Measurements from ENCODE around the gene ASTN2. TPM values are rescaled to one million over a fixed set of nuclear protein-coding genes. Genes with fewer than 3 reads are reported as not detected.

Gene ASTN2
- total RNA-seq, 1 experiment from 2014 or later: 4.8 TPM

DNA sequence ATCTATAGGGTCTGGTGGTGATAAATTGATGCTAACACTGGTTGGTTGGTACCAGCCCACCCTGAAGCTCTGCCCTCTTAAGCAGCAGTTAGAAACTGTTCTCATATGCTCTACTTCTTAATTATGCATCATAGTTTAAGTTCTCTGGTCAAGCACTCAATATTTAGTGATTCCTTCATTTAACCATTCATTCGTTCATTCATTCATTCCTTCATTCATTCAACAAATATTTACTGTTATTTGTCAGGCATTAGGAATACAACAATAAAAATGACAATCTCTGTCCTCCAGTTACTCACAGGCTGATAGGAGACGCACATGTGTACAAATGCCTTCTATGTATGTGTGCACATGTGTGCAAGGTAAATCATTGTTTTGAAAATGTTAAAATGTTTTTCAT is 673.1 kb downstream of the ASTN2 start:
- Histone ChIP-seq H3K36me3 (ENCODE audit: control insufficient read depth in 1 of 2, insufficient read depth in 2 of 2, low read length in 2 of 2) (no peaks in the 10 kb centered on the region), H3K4me2 (ENCODE audit: low read length) (no peak overlapping the region), H3K4me1 (ENCODE audit: control insufficient read depth in 1 of 2, insufficient read depth in 2 of 2, low read length in 2 of 2) (no peaks in the 10 kb centered on the region), H2AFZ (ENCODE audit: low read depth, low read length, poor library complexity, severe bottlenecking) (no peak overlapping the region), H3K9ac (ENCODE audit: low read length) (no peak overlapping the region), H3K79me2 (ENCODE audit: insufficient read depth, low read length) (no peaks in the 10 kb centered on the region), H3K27ac (ENCODE audit: low read depth, low read length) (no peak overlapping the region), H3K9me2 (ENCODE audit: insufficient read depth) (no peaks in the 10 kb centered on the region), H3K4me3 (replicated peaks in 1 of 2; ENCODE audit: low read depth in 1 of 2, low read length in 2 of 2) (no peak overlapping the region), H3K27me3 (ENCODE audit: insufficient read depth, low read length) (peaks cover 12% of the 10 kb centered on the region), H3K9me3 (ENCODE audit: control insufficient read depth in 1 of 2, insufficient read depth in 1 of 2, low read depth in 1 of 2, low read length in 2 of 2) (no peaks in the 10 kb centered on the region), H4K20me1 (ENCODE audit: insufficient read depth) (no peaks in the 10 kb centered on the region)
- CTCF ChIA-PET: no interaction called here
- no TSS peak for BruUV-seq (replicated peaks)
- POLR2A ChIA-PET: no interaction called here
- RAD21 ChIA-PET (ENCODE audit: low non-redundant PET in 1 of 2, low total read pairs in 2 of 2, uncharacterized antibody in 2 of 2, unreplicated experiment in 2 of 2): no interaction called here
- DNase-seq (ENCODE audit: low read depth, low spot score): no peak
- TF ChIP-seq SIN3A (IDR thresholded peaks at IDR 0.05; ENCODE audit: low read depth): no peak
- no peak for TF ChIP-seq ZFX (IDR thresholded peaks at IDR 0.05)
- TF ChIP-seq RAD21 (IDR thresholded peaks at IDR 0.05; ENCODE audit: low read depth): no peak
- TF ChIP-seq SRF (IDR thresholded peaks at IDR 0.05; ENCODE audit: low read depth): no peak
- TF ChIP-seq, protein P1, sequence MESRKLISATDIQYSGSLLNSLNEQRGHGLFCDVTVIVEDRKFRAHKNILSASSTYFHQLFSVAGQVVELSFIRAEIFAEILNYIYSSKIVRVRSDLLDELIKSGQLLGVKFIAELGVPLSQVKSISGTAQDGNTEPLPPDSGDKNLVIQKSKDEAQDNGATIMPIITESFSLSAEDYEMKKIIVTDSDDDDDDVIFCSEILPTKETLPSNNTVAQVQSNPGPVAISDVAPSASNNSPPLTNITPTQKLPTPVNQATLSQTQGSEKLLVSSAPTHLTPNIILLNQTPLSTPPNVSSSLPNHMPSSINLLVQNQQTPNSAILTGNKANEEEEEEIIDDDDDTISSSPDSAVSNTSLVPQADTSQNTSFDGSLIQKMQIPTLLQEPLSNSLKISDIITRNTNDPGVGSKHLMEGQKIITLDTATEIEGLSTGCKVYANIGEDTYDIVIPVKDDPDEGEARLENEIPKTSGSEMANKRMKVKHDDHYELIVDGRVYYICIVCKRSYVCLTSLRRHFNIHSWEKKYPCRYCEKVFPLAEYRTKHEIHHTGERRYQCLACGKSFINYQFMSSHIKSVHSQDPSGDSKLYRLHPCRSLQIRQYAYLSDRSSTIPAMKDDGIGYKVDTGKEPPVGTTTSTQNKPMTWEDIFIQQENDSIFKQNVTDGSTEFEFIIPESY (IDR thresholded peaks at IDR 0.05; ENCODE audit: extremely low read depth, insufficient replicate concordance, low read length): no peak
- TF ChIP-seq SP1 (IDR thresholded peaks at IDR 0.05; ENCODE audit: low read depth): no peak
- no peak for TF ChIP-seq EGR1 (IDR thresholded peaks at IDR 0.05; ENCODE audit: low read depth)
- TF ChIP-seq, protein P2, sequence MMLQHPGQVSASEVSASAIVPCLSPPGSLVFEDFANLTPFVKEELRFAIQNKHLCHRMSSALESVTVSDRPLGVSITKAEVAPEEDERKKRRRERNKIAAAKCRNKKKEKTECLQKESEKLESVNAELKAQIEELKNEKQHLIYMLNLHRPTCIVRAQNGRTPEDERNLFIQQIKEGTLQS (IDR thresholded peaks at IDR 0.05): no peak
- TF ChIP-seq JUND (IDR thresholded peaks at IDR 0.05): no peak
- TF ChIP-seq CBX3 (IDR thresholded peaks at IDR 0.05; ENCODE audit: low read depth): no peak
- no peak for TF ChIP-seq ZNF274 (IDR thresholded peaks at IDR 0.05; ENCODE audit: low read depth, low read length)
- no peak for TF ChIP-seq TCF7L2 (IDR thresholded peaks at IDR 0.05; ENCODE audit: borderline replicate concordance, extremely low read depth, insufficient read depth, insufficient read length)
- TF ChIP-seq ELF1 (IDR thresholded peaks at IDR 0.05; ENCODE audit: borderline replicate concordance, low read depth): no peak
- no peak for TF ChIP-seq POLR2A (IDR thresholded peaks at IDR 0.05; ENCODE audit: borderline replicate concordance, extremely low read depth, insufficient read depth, insufficient read length)
- TF ChIP-seq, protein P3, sequence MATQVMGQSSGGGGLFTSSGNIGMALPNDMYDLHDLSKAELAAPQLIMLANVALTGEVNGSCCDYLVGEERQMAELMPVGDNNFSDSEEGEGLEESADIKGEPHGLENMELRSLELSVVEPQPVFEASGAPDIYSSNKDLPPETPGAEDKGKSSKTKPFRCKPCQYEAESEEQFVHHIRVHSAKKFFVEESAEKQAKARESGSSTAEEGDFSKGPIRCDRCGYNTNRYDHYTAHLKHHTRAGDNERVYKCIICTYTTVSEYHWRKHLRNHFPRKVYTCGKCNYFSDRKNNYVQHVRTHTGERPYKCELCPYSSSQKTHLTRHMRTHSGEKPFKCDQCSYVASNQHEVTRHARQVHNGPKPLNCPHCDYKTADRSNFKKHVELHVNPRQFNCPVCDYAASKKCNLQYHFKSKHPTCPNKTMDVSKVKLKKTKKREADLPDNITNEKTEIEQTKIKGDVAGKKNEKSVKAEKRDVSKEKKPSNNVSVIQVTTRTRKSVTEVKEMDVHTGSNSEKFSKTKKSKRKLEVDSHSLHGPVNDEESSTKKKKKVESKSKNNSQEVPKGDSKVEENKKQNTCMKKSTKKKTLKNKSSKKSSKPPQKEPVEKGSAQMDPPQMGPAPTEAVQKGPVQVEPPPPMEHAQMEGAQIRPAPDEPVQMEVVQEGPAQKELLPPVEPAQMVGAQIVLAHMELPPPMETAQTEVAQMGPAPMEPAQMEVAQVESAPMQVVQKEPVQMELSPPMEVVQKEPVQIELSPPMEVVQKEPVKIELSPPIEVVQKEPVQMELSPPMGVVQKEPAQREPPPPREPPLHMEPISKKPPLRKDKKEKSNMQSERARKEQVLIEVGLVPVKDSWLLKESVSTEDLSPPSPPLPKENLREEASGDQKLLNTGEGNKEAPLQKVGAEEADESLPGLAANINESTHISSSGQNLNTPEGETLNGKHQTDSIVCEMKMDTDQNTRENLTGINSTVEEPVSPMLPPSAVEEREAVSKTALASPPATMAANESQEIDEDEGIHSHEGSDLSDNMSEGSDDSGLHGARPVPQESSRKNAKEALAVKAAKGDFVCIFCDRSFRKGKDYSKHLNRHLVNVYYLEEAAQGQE (IDR thresholded peaks at IDR 0.05; ENCODE audit: low read depth): no peak
- TF ChIP-seq FOSL1 (IDR thresholded peaks at IDR 0.05; ENCODE audit: low read depth): no peak
- no peak for TF ChIP-seq EZH2 (IDR thresholded peaks at IDR 0.05)
- no peak for TF ChIP-seq POLR2AphosphoS5 (IDR thresholded peaks at IDR 0.05; ENCODE audit: low read depth, low read length)
- intact Hi-C loops (cut with micrococcal nuclease): no loop called here
- ATAC-seq: no peak
